ENCODE data around the gene AP4B1.

DNA sequence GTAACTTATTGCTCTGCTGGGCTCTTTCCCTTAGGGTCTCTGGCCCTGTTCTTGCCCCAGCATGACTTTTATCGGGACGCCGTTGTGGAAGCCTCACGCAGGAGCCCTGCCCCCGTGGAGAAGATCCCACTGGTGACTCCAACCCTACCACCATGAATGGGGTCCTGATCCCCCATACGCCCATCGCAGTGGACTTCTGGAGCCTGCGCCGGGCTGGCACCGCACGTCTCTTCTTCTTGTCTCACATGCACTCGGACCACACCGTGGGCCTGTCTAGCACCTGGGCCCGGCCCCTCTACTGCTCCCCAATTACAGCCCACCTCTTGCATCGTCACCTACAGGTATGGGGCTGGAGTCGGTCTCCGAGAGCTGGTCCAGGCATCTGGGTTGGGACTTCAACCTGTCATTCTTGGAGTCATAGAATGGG lies 849 bp upstream of the AP4B1 start:
- TF ChIP-seq, protein P1, sequence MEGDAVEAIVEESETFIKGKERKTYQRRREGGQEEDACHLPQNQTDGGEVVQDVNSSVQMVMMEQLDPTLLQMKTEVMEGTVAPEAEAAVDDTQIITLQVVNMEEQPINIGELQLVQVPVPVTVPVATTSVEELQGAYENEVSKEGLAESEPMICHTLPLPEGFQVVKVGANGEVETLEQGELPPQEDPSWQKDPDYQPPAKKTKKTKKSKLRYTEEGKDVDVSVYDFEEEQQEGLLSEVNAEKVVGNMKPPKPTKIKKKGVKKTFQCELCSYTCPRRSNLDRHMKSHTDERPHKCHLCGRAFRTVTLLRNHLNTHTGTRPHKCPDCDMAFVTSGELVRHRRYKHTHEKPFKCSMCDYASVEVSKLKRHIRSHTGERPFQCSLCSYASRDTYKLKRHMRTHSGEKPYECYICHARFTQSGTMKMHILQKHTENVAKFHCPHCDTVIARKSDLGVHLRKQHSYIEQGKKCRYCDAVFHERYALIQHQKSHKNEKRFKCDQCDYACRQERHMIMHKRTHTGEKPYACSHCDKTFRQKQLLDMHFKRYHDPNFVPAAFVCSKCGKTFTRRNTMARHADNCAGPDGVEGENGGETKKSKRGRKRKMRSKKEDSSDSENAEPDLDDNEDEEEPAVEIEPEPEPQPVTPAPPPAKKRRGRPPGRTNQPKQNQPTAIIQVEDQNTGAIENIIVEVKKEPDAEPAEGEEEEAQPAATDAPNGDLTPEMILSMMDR (IDR thresholded peaks at IDR 0.05): no peak
- peak in 1 of 4 donors; percentile 57 for TF ChIP-seq POLR2A (IDR thresholded peaks at IDR 0.05)
